SK-N-SH treated with all-trans-retinoic acid at 6 μM for 48 hours (cell line): ENCODE data around the gene MAML3.
A peak's percentile ranks its signal among the peaks of the same experiment; 100 is the strongest.

Experiments
- ATAC-seq: fragments of 200-7000 bp; cut with Tn5 transposase; 3 replicates; pipeline ENCODE4 v1.9.1; 2020; ENCODE audit warnings: mild to moderate bottlenecking, moderate library complexity
- ARNTL ChIP-seq: fragments of 450-650 bp; formaldehyde crosslinking; IDR thresholded peaks from 2 replicates; pipeline ENCODE4 v1.5.0; 2020; ENCODE audit warnings: low read depth, mild to moderate bottlenecking, moderate library complexity, borderline replicate concordance
- BACH2 ChIP-seq: fragments of 250-450 bp; sonication (Bioruptor Pico); IDR thresholded peaks from 2 replicates; pipeline ENCODE4 v1.9.0; 2021; ENCODE audit warnings: mild to moderate bottlenecking, borderline replicate concordance
- CSDC2 ChIP-seq: fragments of 250-450 bp; sonication (Bioruptor Pico); IDR thresholded peaks from 2 replicates; pipeline ENCODE4 v1.5.0; 2020; ENCODE audit warnings: mild to moderate bottlenecking, moderate library complexity
- ESRRG ChIP-seq: fragments of 250-450 bp; sonication (Bioruptor Pico); IDR thresholded peaks from 2 replicates; pipeline ENCODE4 v1.6.1; 2021; ENCODE audit warnings: mild to moderate bottlenecking
- GLIS3 ChIP-seq: fragments of 250-450 bp; sonication (Bioruptor Pico); IDR thresholded peaks from 2 replicates; pipeline ENCODE4 v1.5.0; 2020; ENCODE audit warnings: mild to moderate bottlenecking, moderate library complexity
- ISL1 ChIP-seq: fragments of 250-450 bp; sonication (Bioruptor Pico); IDR thresholded peaks from 2 replicates; pipeline ENCODE4 v2.1.2; 2022; ENCODE audit warnings: mild to moderate bottlenecking, moderate library complexity
- OSR1 ChIP-seq: fragments of 250-450 bp; sonication (Bioruptor Pico); IDR thresholded peaks from 2 replicates; pipeline ENCODE4 v1.8.0; 2022; ENCODE audit warnings: moderate library complexity, mild to moderate bottlenecking, inconsistent platforms
- PPARA ChIP-seq: fragments of 250-450 bp; sonication (Bioruptor Pico); IDR thresholded peaks from 2 replicates; pipeline ENCODE4 v1.5.0; 2020; ENCODE audit warnings: mild to moderate bottlenecking, borderline replicate concordance
- RARB ChIP-seq: fragments of 250-450 bp; sonication (Bioruptor Pico); IDR thresholded peaks from 2 replicates; pipeline ENCODE4 v1.8.0; 2021; ENCODE audit warnings: mild to moderate bottlenecking, moderate library complexity
- SNAI2 ChIP-seq: fragments of 250-450 bp; sonication (Bioruptor Pico); IDR thresholded peaks from 2 replicates; pipeline ENCODE4 v1.5.0; 2020; ENCODE audit warnings: mild to moderate bottlenecking, moderate library complexity
- TCF4 ChIP-seq: fragments of 250-450 bp; sonication (Bioruptor Pico); IDR thresholded peaks from 2 replicates; pipeline ENCODE4 v1.8.0; 2021; ENCODE audit warnings: mild to moderate bottlenecking, moderate library complexity, borderline replicate concordance
- TOX ChIP-seq: fragments of 250-450 bp; sonication (Bioruptor Pico); IDR thresholded peaks from 2 replicates; pipeline ENCODE4 v1.8.0; 2021; ENCODE audit warnings: mild to moderate bottlenecking, moderate library complexity, borderline replicate concordance
- ZC3H10 ChIP-seq: fragments of 250-450 bp; sonication (Bioruptor Pico); IDR thresholded peaks from 2 replicates; pipeline ENCODE4 v1.5.1; 2021; ENCODE audit warnings: mild to moderate bottlenecking, moderate library complexity
- ZFP3 ChIP-seq: fragments of 250-450 bp; sonication (Bioruptor Pico); IDR thresholded peaks from 2 replicates; pipeline ENCODE4 v1.5.0; 2020; ENCODE audit warnings: mild to moderate bottlenecking, moderate library complexity
- ZNF565 ChIP-seq: fragments of 450-650 bp; formaldehyde crosslinking; conservative IDR thresholded peaks from 2 replicates; pipeline ENCODE4 v1.5.0; 2020; ENCODE audit warnings: low read depth, mild to moderate bottlenecking, moderate library complexity
- ZNF8 ChIP-seq: fragments of 450-650 bp; formaldehyde crosslinking; IDR thresholded peaks from 2 replicates; pipeline ENCODE4 v1.5.0; 2020; ENCODE audit warnings: mild to moderate bottlenecking, moderate library complexity
- TF ChIP-seq, protein P1 (sequence below): fragments of 250-450 bp; sonication (Bioruptor Pico); IDR thresholded peaks from 2 replicates; pipeline ENCODE4 v1.5.1; 2021; ENCODE audit warnings: mild to moderate bottlenecking, moderate library complexity
- TF ChIP-seq, protein P2 (sequence below): fragments of 250-450 bp; sonication (Bioruptor Pico); IDR thresholded peaks from 2 replicates; pipeline ENCODE4 v1.8.0; 2021; ENCODE audit warnings: low read depth, mild to moderate bottlenecking, moderate library complexity, borderline replicate concordance
- TF ChIP-seq, protein P3 (sequence below): fragments of 250-450 bp; sonication (Bioruptor Pico); IDR thresholded peaks from 2 replicates; pipeline ENCODE4 v1.5.0; 2020; ENCODE audit warnings: mild to moderate bottlenecking, moderate library complexity
- TF ChIP-seq, protein P4 (sequence below): fragments of 250-450 bp; sonication (Bioruptor Pico); IDR thresholded peaks from 2 replicates; pipeline ENCODE4 v1.5.1; 2020; ENCODE audit warnings: low read depth, mild to moderate bottlenecking, moderate library complexity

Gene MAML3

DNA sequence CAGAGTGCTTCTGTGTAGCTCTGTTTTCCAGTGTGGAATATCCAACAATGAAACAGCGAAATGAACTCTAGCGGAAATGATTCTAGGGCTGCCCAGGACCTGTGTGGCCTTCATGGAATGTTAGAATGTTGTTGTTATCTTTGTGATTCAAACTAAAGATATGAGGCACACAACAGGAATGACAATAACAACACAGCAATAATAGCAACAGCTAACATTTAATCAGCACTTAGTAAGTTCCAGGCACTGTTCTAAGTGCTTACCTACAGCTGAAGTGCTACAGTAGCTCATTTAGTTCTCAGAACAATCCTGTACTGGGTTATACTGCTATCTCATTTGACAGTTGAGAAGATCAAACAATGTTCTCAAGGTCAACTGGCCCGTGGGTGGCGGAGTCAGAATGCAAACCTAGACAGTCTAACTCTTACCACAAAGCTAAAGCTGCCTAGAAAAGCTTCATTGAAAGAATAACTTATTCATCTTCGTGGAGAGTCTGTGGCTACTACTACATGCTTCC is 63.7 kb downstream of the MAML3 start:
- no peak for ATAC-seq

DNA sequence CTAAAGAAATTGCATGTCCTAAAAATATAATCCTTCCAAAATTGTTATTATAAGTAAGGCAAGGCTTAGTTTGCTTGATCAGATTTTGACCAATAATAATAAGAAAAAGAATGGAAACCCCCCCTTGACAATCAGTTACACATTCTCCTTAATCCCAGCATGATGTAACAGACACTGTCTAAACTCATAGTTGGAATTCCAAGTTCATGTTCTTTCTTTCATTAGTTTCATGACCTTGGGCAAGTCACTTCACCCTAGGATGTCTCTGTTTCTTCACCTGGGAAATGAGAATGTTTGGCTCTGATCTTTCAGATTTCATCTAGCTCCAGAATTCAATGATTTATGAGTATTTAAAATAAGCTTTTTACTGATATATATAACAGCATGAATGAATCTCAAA is 64.8 kb downstream of the MAML3 start:
- TF ChIP-seq, protein P1, sequence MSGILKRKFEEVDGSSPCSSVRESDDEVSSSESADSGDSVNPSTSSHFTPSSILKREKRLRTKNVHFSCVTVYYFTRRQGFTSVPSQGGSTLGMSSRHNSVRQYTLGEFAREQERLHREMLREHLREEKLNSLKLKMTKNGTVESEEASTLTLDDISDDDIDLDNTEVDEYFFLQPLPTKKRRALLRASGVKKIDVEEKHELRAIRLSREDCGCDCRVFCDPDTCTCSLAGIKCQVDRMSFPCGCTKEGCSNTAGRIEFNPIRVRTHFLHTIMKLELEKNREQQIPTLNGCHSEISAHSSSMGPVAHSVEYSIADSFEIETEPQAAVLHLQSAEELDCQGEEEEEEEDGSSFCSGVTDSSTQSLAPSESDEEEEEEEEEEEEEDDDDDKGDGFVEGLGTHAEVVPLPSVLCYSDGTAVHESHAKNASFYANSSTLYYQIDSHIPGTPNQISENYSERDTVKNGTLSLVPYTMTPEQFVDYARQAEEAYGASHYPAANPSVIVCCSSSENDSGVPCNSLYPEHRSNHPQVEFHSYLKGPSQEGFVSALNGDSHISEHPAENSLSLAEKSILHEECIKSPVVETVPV: no peak
- TF ChIP-seq ZNF565 (CRISPR knock-in tag) (no peak), RARB (no peak), CSDC2 (CRISPR knock-in tag) (no peak), ISL1 (CRISPR knock-in tag) (no peak), SNAI2 (CRISPR knock-in tag) (no peak), PPARA (no peak), ESRRG (CRISPR knock-in tag) (no peak), BACH2 (CRISPR knock-in tag) (no peak), OSR1 (CRISPR knock-in tag) (no peak), ZNF8 (CRISPR knock-in tag) (no peak), ZFP3 (no peak), TCF4 (CRISPR knock-in tag) (no peak), TOX (CRISPR knock-in tag) (no peak), ZC3H10 (CRISPR knock-in tag) (no peak)
- TF ChIP-seq, protein P2, sequence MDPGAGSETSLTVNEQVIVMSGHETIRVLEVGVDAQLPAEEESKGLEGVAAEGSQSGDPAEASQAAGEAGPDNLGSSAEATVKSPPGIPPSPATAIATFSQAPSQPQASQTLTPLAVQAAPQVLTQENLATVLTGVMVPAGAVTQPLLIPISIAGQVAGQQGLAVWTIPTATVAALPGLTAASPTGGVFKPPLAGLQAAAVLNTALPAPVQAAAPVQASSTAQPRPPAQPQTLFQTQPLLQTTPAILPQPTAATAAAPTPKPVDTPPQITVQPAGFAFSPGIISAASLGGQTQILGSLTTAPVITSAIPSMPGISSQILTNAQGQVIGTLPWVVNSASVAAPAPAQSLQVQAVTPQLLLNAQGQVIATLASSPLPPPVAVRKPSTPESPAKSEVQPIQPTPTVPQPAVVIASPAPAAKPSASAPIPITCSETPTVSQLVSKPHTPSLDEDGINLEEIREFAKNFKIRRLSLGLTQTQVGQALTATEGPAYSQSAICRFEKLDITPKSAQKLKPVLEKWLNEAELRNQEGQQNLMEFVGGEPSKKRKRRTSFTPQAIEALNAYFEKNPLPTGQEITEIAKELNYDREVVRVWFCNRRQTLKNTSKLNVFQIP (CRISPR knock-in tag): no peak
- no peak for ATAC-seq

More for the DNA sequence above, 63.7 kb downstream of the MAML3 start:
- TF ChIP-seq, protein P1: no peak
- TF ChIP-seq ARNTL (CRISPR knock-in tag) (no peak), BACH2 (CRISPR knock-in tag) (no peak), TCF4 (CRISPR knock-in tag) (no peak), ZNF565 (CRISPR knock-in tag) (no peak), ZNF8 (CRISPR knock-in tag) (no peak), OSR1 (CRISPR knock-in tag) (no peak), ISL1 (CRISPR knock-in tag) (no peak)
- TF ChIP-seq, protein P3, sequence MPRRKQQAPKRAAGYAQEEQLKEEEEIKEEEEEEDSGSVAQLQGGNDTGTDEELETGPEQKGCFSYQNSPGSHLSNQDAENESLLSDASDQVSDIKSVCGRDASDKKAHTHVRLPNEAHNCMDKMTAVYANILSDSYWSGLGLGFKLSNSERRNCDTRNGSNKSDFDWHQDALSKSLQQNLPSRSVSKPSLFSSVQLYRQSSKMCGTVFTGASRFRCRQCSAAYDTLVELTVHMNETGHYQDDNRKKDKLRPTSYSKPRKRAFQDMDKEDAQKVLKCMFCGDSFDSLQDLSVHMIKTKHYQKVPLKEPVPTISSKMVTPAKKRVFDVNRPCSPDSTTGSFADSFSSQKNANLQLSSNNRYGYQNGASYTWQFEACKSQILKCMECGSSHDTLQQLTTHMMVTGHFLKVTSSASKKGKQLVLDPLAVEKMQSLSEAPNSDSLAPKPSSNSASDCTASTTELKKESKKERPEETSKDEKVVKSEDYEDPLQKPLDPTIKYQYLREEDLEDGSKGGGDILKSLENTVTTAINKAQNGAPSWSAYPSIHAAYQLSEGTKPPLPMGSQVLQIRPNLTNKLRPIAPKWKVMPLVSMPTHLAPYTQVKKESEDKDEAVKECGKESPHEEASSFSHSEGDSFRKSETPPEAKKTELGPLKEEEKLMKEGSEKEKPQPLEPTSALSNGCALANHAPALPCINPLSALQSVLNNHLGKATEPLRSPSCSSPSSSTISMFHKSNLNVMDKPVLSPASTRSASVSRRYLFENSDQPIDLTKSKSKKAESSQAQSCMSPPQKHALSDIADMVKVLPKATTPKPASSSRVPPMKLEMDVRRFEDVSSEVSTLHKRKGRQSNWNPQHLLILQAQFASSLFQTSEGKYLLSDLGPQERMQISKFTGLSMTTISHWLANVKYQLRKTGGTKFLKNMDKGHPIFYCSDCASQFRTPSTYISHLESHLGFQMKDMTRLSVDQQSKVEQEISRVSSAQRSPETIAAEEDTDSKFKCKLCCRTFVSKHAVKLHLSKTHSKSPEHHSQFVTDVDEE (CRISPR knock-in tag): no peak
- TF ChIP-seq, protein P4, sequence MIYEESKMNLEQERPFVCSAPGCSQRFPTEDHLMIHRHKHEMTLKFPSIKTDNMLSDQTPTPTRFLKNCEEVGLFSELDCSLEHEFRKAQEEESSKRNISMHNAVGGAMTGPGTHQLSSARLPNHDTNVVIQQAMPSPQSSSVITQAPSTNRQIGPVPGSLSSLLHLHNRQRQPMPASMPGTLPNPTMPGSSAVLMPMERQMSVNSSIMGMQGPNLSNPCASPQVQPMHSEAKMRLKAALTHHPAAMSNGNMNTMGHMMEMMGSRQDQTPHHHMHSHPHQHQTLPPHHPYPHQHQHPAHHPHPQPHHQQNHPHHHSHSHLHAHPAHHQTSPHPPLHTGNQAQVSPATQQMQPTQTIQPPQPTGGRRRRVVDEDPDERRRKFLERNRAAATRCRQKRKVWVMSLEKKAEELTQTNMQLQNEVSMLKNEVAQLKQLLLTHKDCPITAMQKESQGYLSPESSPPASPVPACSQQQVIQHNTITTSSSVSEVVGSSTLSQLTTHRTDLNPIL: no peak

DNA sequence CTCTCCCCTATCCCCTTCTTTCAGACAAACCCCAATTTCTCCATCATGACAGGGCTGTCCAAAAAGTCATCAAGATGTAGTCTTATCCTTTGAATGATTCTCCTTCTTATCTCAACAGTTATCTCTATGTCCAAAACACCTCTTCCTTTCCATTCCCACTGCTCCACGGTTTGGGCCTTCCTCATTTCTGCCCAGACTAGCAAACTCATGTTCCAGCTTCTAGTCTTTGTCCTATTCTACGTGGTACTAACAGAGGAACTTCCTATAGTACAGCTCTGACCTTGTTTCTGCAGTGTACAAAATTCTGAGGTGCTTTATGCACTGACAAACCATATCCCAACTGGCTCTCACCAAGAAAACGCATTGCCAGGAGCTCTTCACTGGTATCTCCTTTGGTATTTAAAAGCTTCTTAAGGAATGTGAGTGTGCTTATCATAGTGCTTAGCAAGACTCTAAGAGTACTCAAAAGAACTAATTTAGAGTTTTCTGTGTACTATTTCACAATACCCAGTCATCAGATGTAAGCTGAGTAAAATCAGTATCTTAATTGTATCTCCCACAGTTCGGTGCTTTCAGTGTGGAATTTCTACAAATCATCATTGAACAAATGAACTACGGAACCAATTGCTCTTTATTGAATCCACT is 65.5 kb downstream of the MAML3 start:
- TF ChIP-seq GLIS3 (CRISPR knock-in tag) (no peak), ISL1 (CRISPR knock-in tag) (peak; percentile 29)
- no peak for ATAC-seq
